H1 (cell line): ENCODE results near the gene TGFB2. TPM values are rescaled to one million over a fixed set of nuclear protein-coding genes. Genes with fewer than 3 reads are reported as not detected.

Experiments used
- CTCF ChIA-PET: fragments of 300-600 bp; sonication (Branson Sonifier 250); formaldehyde crosslinking; loops from one replicate; lab custom pipeline; 2021; ENCODE audit not compliant: partially characterized antibody; lab: Charles Lee
- POLR2A ChIA-PET: fragments of 300-600 bp; sonication (Branson Sonifier 250); formaldehyde crosslinking; loops from one replicate; lab custom pipeline; 2021; ENCODE audit warnings: inconsistent platforms; ENCODE audit not compliant: partially characterized antibody; lab: Charles Lee
- DNase-seq, 2 experiments: peaks; one replicate each; pipeline versions ENCODE4 v3.0.0 to v3.0.0-alpha.2; 2010 to 2022; ENCODE audit warnings: low spot score in 2 of 2, low read depth in 1 of 2, mixed read lengths in 1 of 2
- FAIRE-seq: peaks from 2 replicates; lab custom pipeline; 2011; peaks lifted over from hg19 to GRCh38; lab: Jason Lieb, UNC
- H2AFZ ChIP-seq: 2 replicates; pipeline ENCODE4 v1.8.1; 2012; ENCODE audit warnings: low read length, inconsistent platforms
- H2AK5ac ChIP-seq: 2 replicates; pipeline ENCODE4 v1.6.1; 2013; ENCODE audit warnings: low read depth, low read length
- H2BK120ac ChIP-seq: replicated peaks from 2 replicates; pipeline ENCODE3; 2013; ENCODE audit warnings: low read depth, low read length, inconsistent platforms
- H2BK12ac ChIP-seq: 2 replicates; pipeline ENCODE4 v1.6.1; 2013; ENCODE audit warnings: low read depth, low read length
- H2BK15ac ChIP-seq: 2 replicates; pipeline ENCODE4 v1.6.1; 2013; ENCODE audit warnings: low read length
- H2BK20ac ChIP-seq: 2 replicates; pipeline ENCODE4 v1.6.1; 2013; ENCODE audit warnings: low read length
- H2BK5ac ChIP-seq: 2 replicates; pipeline ENCODE4 v1.6.1; 2013; ENCODE audit warnings: low read depth, low read length
- H3K14ac ChIP-seq: 2 replicates; pipeline ENCODE4 v1.6.1; 2013; ENCODE audit warnings: inconsistent platforms; ENCODE audit not compliant: insufficient read length
- H3K18ac ChIP-seq: 2 replicates; pipeline ENCODE4 v1.6.1; 2013; ENCODE audit warnings: low read length; ENCODE audit errors: extremely low read depth
- H3K23ac ChIP-seq: 2 replicates; pipeline ENCODE4 v1.6.1; 2013; ENCODE audit warnings: inconsistent platforms; ENCODE audit not compliant: insufficient read length
- H3K23me2 ChIP-seq: 2 replicates; pipeline ENCODE4 v1.6.1; 2013; ENCODE audit warnings: low read depth, low read length
- H3K27ac ChIP-seq: 2 replicates; pipeline ENCODE4 v1.6.1; 2011; ENCODE audit warnings: low read depth, low read length, inconsistent platforms
- H3K27me3 ChIP-seq, 4 experiments: replicated peaks in 1 of 4; 1 replicate in 1 of 4; 2 replicates in 3 of 4; pipeline versions ENCODE4 v1.6.1 to v1.8.1; 2011 to 2013; ENCODE audit warnings: low read length in 3 of 4, mild to moderate bottlenecking in 3 of 4, inconsistent platforms in 2 of 4, mixed read lengths in 2 of 4, moderate library complexity in 1 of 4; ENCODE audit not compliant: control insufficient read depth in 3 of 4, insufficient read depth in 3 of 4; ENCODE audit errors: extremely low read depth in 1 of 4
- H3K36me3 ChIP-seq, 4 experiments: 2 replicates each; pipeline versions ENCODE4 v1.6.1 to v1.8.1; 2011 to 2013; ENCODE audit warnings: mild to moderate bottlenecking in 4 of 4, low read length in 3 of 4, moderate library complexity in 2 of 4, control low read depth in 1 of 4, inconsistent platforms in 1 of 4; ENCODE audit not compliant: insufficient read depth in 4 of 4, control insufficient read depth in 2 of 4
- H3K4ac ChIP-seq: replicated peaks from 2 replicates; pipeline ENCODE3; 2013; ENCODE audit warnings: low read length, low read depth, mixed read lengths, inconsistent platforms; ENCODE audit not compliant: insufficient read length
- H3K4me1 ChIP-seq, 4 experiments: replicated peaks in 1 of 4; 1 replicate in 1 of 4; 2 replicates in 3 of 4; pipeline versions ENCODE4 v1.6.1 to v1.8.1; 2011 to 2013; ENCODE audit warnings: low read length in 3 of 4, inconsistent platforms in 2 of 4, mixed read lengths in 1 of 4; ENCODE audit not compliant: insufficient read depth in 4 of 4, control insufficient read depth in 3 of 4
- H3K4me2 ChIP-seq, 2 experiments: 2 replicates each; pipeline versions ENCODE4 v1.6.1 to v1.8.1; 2011 to 2013; ENCODE audit warnings: low read depth in 2 of 2, low read length in 2 of 2, control low read depth in 1 of 2, inconsistent platforms in 1 of 2, mild to moderate bottlenecking in 1 of 2; ENCODE audit not compliant: insufficient read depth in 1 of 2
- H3K4me3 ChIP-seq, 4 experiments: fragments of 200-600, 300-600 bp in 1 of 4; sonication (generic), shearing (Covaris generic), sonication (Bioruptor Twin) in 1 of 4; 2 replicates each; pipeline versions ENCODE4 v1.5.1 to v1.8.1; 2011 to 2016; ENCODE audit warnings: low read length in 4 of 4, low read depth in 3 of 4, control low read depth in 2 of 4, inconsistent platforms in 2 of 4, mild to moderate bottlenecking in 2 of 4, mixed read lengths in 1 of 4, moderate library complexity in 1 of 4; ENCODE audit not compliant: insufficient read depth in 2 of 4; ENCODE audit errors: extremely low read depth in 1 of 4
- H3K56ac ChIP-seq: replicated peaks from 2 replicates; pipeline ENCODE3; 2013; ENCODE audit warnings: low read depth, mild to moderate bottlenecking, mixed read lengths, low read length, inconsistent platforms; ENCODE audit not compliant: insufficient read length
- H3K79me1 ChIP-seq: 2 replicates; pipeline ENCODE4 v1.6.1; 2013; ENCODE audit warnings: low read depth, low read length, control low read depth
- H3K79me2 ChIP-seq, 2 experiments: 2 replicates each; pipeline versions ENCODE4 v1.6.1 to v1.8.1; 2012 to 2013; ENCODE audit warnings: low read length in 2 of 2, mild to moderate bottlenecking in 2 of 2, inconsistent platforms in 1 of 2; ENCODE audit not compliant: insufficient read depth in 2 of 2, control insufficient read depth in 1 of 2
- H3K9ac ChIP-seq, 4 experiments: replicated peaks in 1 of 4; 1 replicate in 1 of 4; 2 replicates in 3 of 4; pipeline versions ENCODE4 v1.6.1 to v1.8.1; 2011 to 2013; ENCODE audit warnings: low read depth in 3 of 4, low read length in 3 of 4, control low read depth in 2 of 4, mild to moderate bottlenecking in 2 of 4, moderate library complexity in 2 of 4, inconsistent platforms in 1 of 4; ENCODE audit errors: extremely low read depth in 1 of 4
- H3K9me3 ChIP-seq, 2 experiments: 2 replicates each; pipeline versions ENCODE4 v1.6.1 to v1.8.1; 2012 to 2013; ENCODE audit warnings: mild to moderate bottlenecking in 2 of 2, moderate library complexity in 2 of 2, control low read depth in 1 of 2, inconsistent platforms in 1 of 2, low read depth in 1 of 2, low read length in 1 of 2, mixed read lengths in 1 of 2; ENCODE audit not compliant: insufficient read depth in 2 of 2
- H4K20me1 ChIP-seq, 2 experiments: replicated peaks in 1 of 2; 2 replicates each; pipeline versions ENCODE3 to v1.8.1; 2011 to 2013; ENCODE audit warnings: inconsistent platforms in 2 of 2, low read length in 2 of 2, mild to moderate bottlenecking in 1 of 2; ENCODE audit not compliant: insufficient read depth in 2 of 2, control insufficient read depth in 1 of 2
- H4K5ac ChIP-seq: 2 replicates; pipeline ENCODE4 v1.6.1; 2013; ENCODE audit warnings: low read length, low read depth, mixed read lengths, inconsistent platforms; ENCODE audit not compliant: insufficient read length
- H4K8ac ChIP-seq: 2 replicates; pipeline ENCODE4 v1.8.0; 2013; ENCODE audit warnings: mild to moderate bottlenecking, moderate library complexity, low read length, inconsistent platforms; ENCODE audit not compliant: insufficient read depth; ENCODE audit errors: extremely low read depth
- H4K91ac ChIP-seq: replicated peaks from 2 replicates; pipeline ENCODE3; 2013; ENCODE audit warnings: low read length, mixed read lengths, inconsistent platforms; ENCODE audit not compliant: insufficient read length
- ASH2L ChIP-seq: fragments of 200-600, 300-600 bp; sonication (generic); IDR thresholded peaks from one replicate; pipeline ENCODE4 v1.7.1; 2017; ENCODE audit warnings: low read length
- CBX8 ChIP-seq: fragments of 300-800, 300-1000 bp; sonication (generic); IDR thresholded peaks from 2 replicates; pipeline ENCODE4 v1.7.1; 2016; ENCODE audit warnings: low read depth, low read length, borderline replicate concordance
- CHD2 ChIP-seq: IDR thresholded peaks from 2 replicates; pipeline ENCODE4 v1.6.1; 2012; ENCODE audit warnings: low read length, improper control_type of control experiment
- JUND ChIP-seq: IDR thresholded peaks from 2 replicates; pipeline ENCODE4 v1.6.1; 2011; ENCODE audit warnings: mild to moderate bottlenecking, improper control_type of control experiment, low read length
- KDM4A ChIP-seq: IDR thresholded peaks from one replicate; pipeline ENCODE4 v1.7.1; 2012; ENCODE audit warnings: low read depth, mild to moderate bottlenecking, moderate library complexity, low read length, inconsistent platforms; ENCODE audit not compliant: severe bottlenecking
- NANOG ChIP-seq: IDR thresholded peaks from 2 replicates; pipeline ENCODE4 v1.6.1; 2011; ENCODE audit warnings: low read length, low read depth, mild to moderate bottlenecking, inconsistent platforms; ENCODE audit not compliant: insufficient read depth, poor library complexity, severe bottlenecking
- POLR2AphosphoS5 ChIP-seq: IDR thresholded peaks from 2 replicates; pipeline ENCODE4 v1.6.1; 2011; ENCODE audit warnings: low read depth, low read length
- SIN3A ChIP-seq, 2 experiments: IDR thresholded peaks in 1 of 2; conservative IDR thresholded peaks in 1 of 2; 2 replicates each; pipeline ENCODE4 v1.6.1; 2011 to 2012; ENCODE audit warnings: low read length in 2 of 2, improper control_type of control experiment in 1 of 2, low read depth in 1 of 2, mild to moderate bottlenecking in 1 of 2
- SIRT6 ChIP-seq: IDR thresholded peaks from one replicate; pipeline ENCODE4 v1.7.1; 2012; ENCODE audit warnings: low read length, inconsistent platforms
- SP1 ChIP-seq: IDR thresholded peaks from 2 replicates; pipeline ENCODE4 v1.6.1; 2011; ENCODE audit warnings: low read depth, low read length
- SP4 ChIP-seq: IDR thresholded peaks from 2 replicates; pipeline ENCODE4 v1.6.1; 2012; ENCODE audit warnings: low read length, inconsistent platforms
- SRF ChIP-seq: IDR thresholded peaks from 2 replicates; pipeline ENCODE4 v1.6.1; 2011; ENCODE audit warnings: mild to moderate bottlenecking, low read depth, low read length, moderate library complexity
- TEAD4 ChIP-seq: IDR thresholded peaks from 2 replicates; pipeline ENCODE4 v1.6.1; 2012; ENCODE audit warnings: low read depth, low read length, inconsistent platforms, mixed read lengths
- WGBS, 2 experiments: shearing (Covaris generic) in 1 of 2; methylation state at CpG; one replicate each; pipeline versions ENCODE4 v1.1.6 to v1.1.7; 2013 to 2015; ENCODE audit warnings: low lambda C conversion rate in 2 of 2, mixed read lengths in 2 of 2, inconsistent platforms in 1 of 2, low coverage in 1 of 2, missing lambda C conversion rate in 1 of 2; ENCODE audit not compliant: insufficient replicate concordance in 2 of 2, insufficient coverage in 1 of 2, insufficient read length in 1 of 2; ENCODE audit errors: extremely low coverage in 1 of 2, missing lambda C conversion rate in 1 of 2; 5-methylcytosine and 5-hydroxymethylcytosine counted together
- polyA plus RNA-seq, 7 experiments: library from polyadenylated mRNA; depleted of rRNA in 3 of 7; stranded (reverse) in 5 of 7; unstranded in 2 of 7; fragments of >200 nt in 5 of 7; fragments of 200-250 nt in 2 of 7; gene quantifications; 1 replicate in 5 of 7; 2 replicates in 1 of 7; 4 replicates in 1 of 7; pipeline versions ENCODE4 v1.2.1 to v1.2.3, GENCODE V29; 2011 to 2013; ENCODE audit warnings: missing spikeins in 2 of 7, mixed read lengths in 2 of 7
- total RNA-seq: library from RNA; stranded (reverse); fragmentation: NEBNext Ultra II Directional; extraction: Animal tissue kit (Norgen Biotek cat#: 25700); gene quantifications from 2 replicates; pipeline ENCODE4 v1.2.1, GENCODE V29; 2021
- TF ChIP-seq, protein P1 (sequence below): IDR thresholded peaks from 2 replicates; pipeline ENCODE4 v1.6.1; 2011; ENCODE audit warnings: low read length, improper control_type of control experiment

The TGFB2 gene
- total and polyA plus RNA-seq, 2 of the 8 experiments (the other 6 are each of a cell fraction or from before 2014, with no cell fraction given): 0.26 to 0.84 TPM

DNA sequence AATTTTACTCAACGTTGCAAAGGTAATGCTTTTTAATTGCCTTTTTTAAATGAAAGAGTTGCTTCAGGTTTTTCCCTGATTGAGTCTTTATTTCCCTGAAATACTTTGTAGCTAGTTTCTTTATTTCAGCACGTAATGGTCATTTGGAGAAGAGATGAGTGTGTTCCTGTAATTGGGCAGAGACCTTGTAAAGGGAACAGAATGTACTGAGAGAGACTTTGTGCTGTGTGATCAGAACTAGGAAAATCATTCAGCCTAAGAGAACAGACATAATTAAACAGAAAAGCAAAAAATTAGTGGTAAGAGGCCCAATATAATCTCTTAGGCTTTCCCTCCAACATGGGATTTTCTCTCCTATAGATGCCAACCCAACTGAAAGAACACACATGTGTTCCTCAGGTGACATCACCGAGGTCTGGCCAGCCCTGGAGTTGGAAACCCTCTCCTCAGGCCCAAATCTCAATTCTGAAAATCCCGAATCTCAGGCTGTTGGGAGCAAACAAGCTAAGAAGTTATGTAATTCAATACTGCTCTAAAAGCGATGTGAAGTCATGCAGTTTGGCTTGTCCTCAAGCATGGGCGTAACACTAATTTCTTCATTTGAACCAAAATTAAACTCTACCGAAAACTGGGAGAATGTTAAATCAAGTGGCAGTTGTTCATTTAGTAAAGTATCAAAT lies 102.0 kb downstream of the TGFB2 start:
- Histone ChIP-seq H3K23ac (no peak overlapping the region), H3K23me2 (no peaks in the 10 kb centered on the region), H3K14ac (no peak overlapping the region), H3K9me3 (no peaks in the 10 kb centered on the region), H2BK15ac (no peak overlapping the region), H3K18ac (no peak overlapping the region), H2BK120ac (no peak overlapping the region), H3K27ac (no peak overlapping the region), H2AFZ (0 out of 2 replicates have a peak overlapping the region, but pooled peaks have one; percentile 39), H4K91ac (no peak overlapping the region), H3K79me2 (no peaks in the 10 kb centered on the region), H4K8ac (no peak overlapping the region), H2BK5ac (no peak overlapping the region), H2BK20ac (no peak overlapping the region), H3K36me3 (no peaks in the 10 kb centered on the region), H3K4me3 (no peak overlapping the region), H2AK5ac (no peak overlapping the region), H3K4me2 (no peak overlapping the region), H3K27me3 (no peaks in the 10 kb centered on the region), H3K79me1 (no peaks in the 10 kb centered on the region), H3K9ac (no peak overlapping the region), H2BK12ac (no peak overlapping the region), H4K20me1 (no peaks in the 10 kb centered on the region), H4K5ac (no peak overlapping the region), H3K4ac (no peak overlapping the region), H3K56ac (no peak overlapping the region), H3K4me1 (no peaks in the 10 kb centered on the region)
- ChIA-PET POLR2A (no interaction called here), CTCF (no interaction called here)
- FAIRE-seq (no peak), DNase-seq (no peak)
- WGBS, 2 experiments: 90% methylated on average over 7 of the region's 7 CpGs; no CpG with 5 or more reads in 1 of the 2 experiments
- no peak for TF ChIP-seq ASH2L
- no peak for TF ChIP-seq CHD2
- TF ChIP-seq TEAD4: no peak
- no peak for TF ChIP-seq POLR2AphosphoS5
- no peak for TF ChIP-seq CBX8
- TF ChIP-seq, protein P1, sequence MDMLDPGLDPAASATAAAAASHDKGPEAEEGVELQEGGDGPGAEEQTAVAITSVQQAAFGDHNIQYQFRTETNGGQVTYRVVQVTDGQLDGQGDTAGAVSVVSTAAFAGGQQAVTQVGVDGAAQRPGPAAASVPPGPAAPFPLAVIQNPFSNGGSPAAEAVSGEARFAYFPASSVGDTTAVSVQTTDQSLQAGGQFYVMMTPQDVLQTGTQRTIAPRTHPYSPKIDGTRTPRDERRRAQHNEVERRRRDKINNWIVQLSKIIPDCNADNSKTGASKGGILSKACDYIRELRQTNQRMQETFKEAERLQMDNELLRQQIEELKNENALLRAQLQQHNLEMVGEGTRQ: no peak
- no peak for TF ChIP-seq JUND
- no peak for TF ChIP-seq NANOG
- TF ChIP-seq SIRT6: no peak
- no peak for TF ChIP-seq SP1
- no peak for TF ChIP-seq KDM4A
- TF ChIP-seq SRF: no peak
- TF ChIP-seq SIN3A (conservative IDR thresholded peaks at IDR 0.05 in 1 of 2, IDR thresholded peaks at IDR 0.05 in 1 of 2; ENCODE audit: low read depth in 1 of 2, low read length in 2 of 2): no peak
- no peak for TF ChIP-seq SP4
